HepG2 (cell line): Measurements from ENCODE around the gene SLC25A11. TPM values are rescaled to one million over a fixed set of nuclear protein-coding genes. Genes with fewer than 3 reads are reported as not detected.

Experiments used
- DRAP1 ChIP-seq: IDR thresholded peaks from 2 replicates; pipeline ENCODE4 v1.6.1; 2016; ENCODE audit warnings: missing genetic modification reagents, missing compliant biosample characterization
- GMEB2 ChIP-seq: IDR thresholded peaks from 2 replicates; pipeline ENCODE4 v1.6.1; 2016; ENCODE audit warnings: missing biosample characterization, missing genetic modification reagents, low read depth
- GTF3A ChIP-seq: sonication (generic); formaldehyde crosslinking; conservative IDR thresholded peaks from 2 replicates; pipeline ENCODE4 v1.4.0; 2020; ENCODE audit warnings: mild to moderate bottlenecking, missing genetic modification reagents
- HDAC1 ChIP-seq: sonication (generic); formaldehyde crosslinking; IDR thresholded peaks from 2 replicates; pipeline ENCODE4 v1.5.1; 2020; ENCODE audit warnings: mild to moderate bottlenecking, missing genetic modification reagents
- HMGA1 ChIP-seq: sonication (generic); formaldehyde crosslinking; conservative IDR thresholded peaks from 2 replicates; pipeline ENCODE4 v1.4.0; 2020; ENCODE audit warnings: missing genetic modification reagents
- HNRNPH1 ChIP-seq: fragments of 200-400 bp; formaldehyde crosslinking; optimal IDR thresholded peaks from 2 replicates; pipeline ENCODE3; 2017; ENCODE audit warnings: mild to moderate bottlenecking, low read depth, low read length
- MATR3 ChIP-seq: sonication (generic); formaldehyde crosslinking; IDR thresholded peaks from 2 replicates; pipeline ENCODE4 v1.4.0; 2020; ENCODE audit warnings: missing genetic modification reagents
- PTBP1 ChIP-seq: fragments of 200-400 bp; formaldehyde crosslinking; IDR thresholded peaks from 2 replicates; pipeline ENCODE4 v1.6.1; 2018; ENCODE audit warnings: low read length, low read depth; ENCODE audit not compliant: poor library complexity, severe bottlenecking
- TCF12 ChIP-seq, 2 experiments: fragments of 450-650 bp in 1 of 2; sonication (generic) in 1 of 2; formaldehyde crosslinking in 1 of 2; IDR thresholded peaks; 2 replicates each; pipeline versions ENCODE4 v1.6.1 to v1.8.0; 2017 to 2022; ENCODE audit warnings: antibody characterized with exemption in 1 of 2, mild to moderate bottlenecking in 1 of 2, missing genetic modification reagents in 1 of 2, moderate library complexity in 1 of 2
- TFE3 ChIP-seq: IDR thresholded peaks from 2 replicates; pipeline ENCODE4 v1.6.1; 2016
- ZNF207 ChIP-seq: fragments of 450-650 bp; IDR thresholded peaks from 2 replicates; pipeline ENCODE4 v1.6.1; 2016; ENCODE audit warnings: antibody characterized with exemption, borderline replicate concordance
- ZNF75D ChIP-seq: sonication (generic); formaldehyde crosslinking; IDR thresholded peaks from 2 replicates; pipeline ENCODE4 v1.8.1; 2023; ENCODE audit warnings: missing genetic modification reagents, mild to moderate bottlenecking, borderline replicate concordance
- ZNF879 ChIP-seq: sonication (generic); formaldehyde crosslinking; IDR thresholded peaks from 2 replicates; pipeline ENCODE4 v1.8.1; 2023; ENCODE audit warnings: missing genetic modification reagents
- polyA plus RNA-seq, 8 experiments: library from polyadenylated mRNA; depleted of rRNA in 3 of 8; stranded (reverse) in 7 of 8; unstranded in 1 of 8; fragments of >200 nt; fragmentation: Illumina TruSeq in 4 of 8; extraction: Trizol in 4 of 8; gene quantifications; 2 replicates each; pipeline versions ENCODE4 v1.2.1 to v1.2.3, GENCODE V29; 2011 to 2016; ENCODE audit warnings: low read depth in 4 of 8, missing spikeins in 1 of 8, mixed read lengths in 1 of 8; ENCODE audit not compliant: insufficient read depth in 1 of 8
- total RNA-seq, 5 experiments: library from RNA; depleted of rRNA; stranded (reverse); fragments of >200 nt; fragmentation: Illumina TruSeq; extraction: Trizol; gene quantifications; 2 replicates each; pipeline ENCODE4 v1.2.3, GENCODE V29; 2016; ENCODE audit warnings: low read depth in 1 of 5
- TF ChIP-seq, protein P1 (sequence below): sonication (generic); formaldehyde crosslinking; IDR thresholded peaks from 2 replicates; pipeline ENCODE4 v1.4.0; 2020; ENCODE audit warnings: mild to moderate bottlenecking, missing genetic modification reagents, borderline replicate concordance
- TF ChIP-seq, protein P2 (sequence below): sonication (generic); formaldehyde crosslinking; IDR thresholded peaks from 2 replicates; pipeline ENCODE4 v1.4.0; 2020; ENCODE audit warnings: low read depth, mild to moderate bottlenecking, missing genetic modification reagents
- TF ChIP-seq, protein P3 (sequence below): sonication (generic); formaldehyde crosslinking; IDR thresholded peaks from 2 replicates; pipeline ENCODE4 v1.4.0; 2020; ENCODE audit warnings: missing genetic modification reagents, mild to moderate bottlenecking, borderline replicate concordance

Gene SLC25A11
- total and polyA plus RNA-seq, 2 of the 13 experiments (the other 11 are each of a cell fraction or from before 2014, with no cell fraction given), result 35.4 to 47.2 TPM

DNA sequence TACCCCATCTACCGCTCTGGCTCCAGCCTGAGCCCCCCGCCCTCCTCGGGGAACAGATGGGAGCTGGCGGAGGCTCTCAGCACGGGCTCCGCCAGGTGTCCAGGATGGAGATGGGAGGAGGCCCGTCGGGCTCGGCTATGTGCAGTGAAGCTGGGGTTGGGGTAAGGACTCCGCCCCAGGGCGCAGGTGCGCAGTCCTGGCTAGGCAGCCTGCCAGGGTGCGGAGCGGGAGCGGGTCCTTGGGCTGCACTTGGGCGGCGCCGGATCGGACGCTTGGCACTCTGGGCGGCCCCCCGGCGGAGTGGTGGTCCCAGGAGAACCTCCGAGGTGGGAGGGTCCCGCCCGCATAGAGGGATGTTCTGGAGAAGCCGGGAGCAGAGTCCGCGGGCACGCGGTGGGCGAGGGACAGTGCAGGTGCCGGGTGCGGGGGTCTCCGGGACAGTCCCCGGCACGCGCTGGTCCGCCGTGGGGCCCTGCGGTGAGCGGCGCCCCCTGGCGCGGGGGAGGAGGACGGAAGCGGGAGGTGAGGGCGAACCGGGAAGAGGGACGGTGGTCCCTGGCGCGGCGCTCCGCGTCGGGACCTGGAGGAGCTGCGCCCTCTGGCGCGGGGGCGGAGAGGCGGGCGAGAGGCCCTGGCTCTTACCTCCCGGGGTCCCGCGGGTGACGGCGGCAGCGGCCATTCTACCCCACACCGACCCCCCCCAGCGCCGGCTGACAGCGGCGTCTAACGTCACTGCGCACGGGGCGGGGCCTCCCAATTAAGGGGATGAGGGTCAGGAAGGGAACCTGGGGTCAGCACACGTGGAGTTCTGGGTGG, 47.3 kb upstream of the SLC25A11 start, which contains the start of gene CAMTA2 (continued):
- TF ChIP-seq, protein P1, sequence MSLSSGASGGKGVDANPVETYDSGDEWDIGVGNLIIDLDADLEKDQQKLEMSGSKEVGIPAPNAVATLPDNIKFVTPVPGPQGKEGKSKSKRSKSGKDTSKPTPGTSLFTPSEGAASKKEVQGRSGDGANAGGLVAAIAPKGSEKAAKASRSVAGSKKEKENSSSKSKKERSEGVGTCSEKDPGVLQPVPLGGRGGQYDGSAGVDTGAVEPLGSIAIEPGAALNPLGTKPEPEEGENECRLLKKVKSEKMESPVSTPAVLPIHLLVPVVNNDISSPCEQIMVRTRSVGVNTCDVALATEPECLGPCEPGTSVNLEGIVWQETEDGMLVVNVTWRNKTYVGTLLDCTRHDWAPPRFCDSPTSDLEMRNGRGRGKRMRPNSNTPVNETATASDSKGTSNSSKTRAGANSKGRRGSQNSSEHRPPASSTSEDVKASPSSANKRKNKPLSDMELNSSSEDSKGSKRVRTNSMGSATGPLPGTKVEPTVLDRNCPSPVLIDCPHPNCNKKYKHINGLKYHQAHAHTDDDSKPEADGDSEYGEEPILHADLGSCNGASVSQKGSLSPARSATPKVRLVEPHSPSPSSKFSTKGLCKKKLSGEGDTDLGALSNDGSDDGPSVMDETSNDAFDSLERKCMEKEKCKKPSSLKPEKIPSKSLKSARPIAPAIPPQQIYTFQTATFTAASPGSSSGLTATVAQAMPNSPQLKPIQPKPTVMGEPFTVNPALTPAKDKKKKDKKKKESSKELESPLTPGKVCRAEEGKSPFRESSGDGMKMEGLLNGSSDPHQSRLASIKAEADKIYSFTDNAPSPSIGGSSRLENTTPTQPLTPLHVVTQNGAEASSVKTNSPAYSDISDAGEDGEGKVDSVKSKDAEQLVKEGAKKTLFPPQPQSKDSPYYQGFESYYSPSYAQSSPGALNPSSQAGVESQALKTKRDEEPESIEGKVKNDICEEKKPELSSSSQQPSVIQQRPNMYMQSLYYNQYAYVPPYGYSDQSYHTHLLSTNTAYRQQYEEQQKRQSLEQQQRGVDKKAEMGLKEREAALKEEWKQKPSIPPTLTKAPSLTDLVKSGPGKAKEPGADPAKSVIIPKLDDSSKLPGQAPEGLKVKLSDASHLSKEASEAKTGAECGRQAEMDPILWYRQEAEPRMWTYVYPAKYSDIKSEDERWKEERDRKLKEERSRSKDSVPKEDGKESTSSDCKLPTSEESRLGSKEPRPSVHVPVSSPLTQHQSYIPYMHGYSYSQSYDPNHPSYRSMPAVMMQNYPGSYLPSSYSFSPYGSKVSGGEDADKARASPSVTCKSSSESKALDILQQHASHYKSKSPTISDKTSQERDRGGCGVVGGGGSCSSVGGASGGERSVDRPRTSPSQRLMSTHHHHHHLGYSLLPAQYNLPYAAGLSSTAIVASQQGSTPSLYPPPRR (CRISPR knock-in tag), result no peak
- TF ChIP-seq HNRNPH1 (peak; percentile 72), GTF3A (CRISPR knock-in tag) (no peak), GMEB2 (CRISPR knock-in tag) (peak; percentile 88), TFE3 (CRISPR knock-in tag) (no peak), HMGA1 (no peak), MATR3 (CRISPR knock-in tag) (no peak), DRAP1 (CRISPR knock-in tag) (peak; percentile 64; the same call in 1 of the 2 replicates), HDAC1 (CRISPR knock-in tag) (peak; percentile 92), ZNF879 (CRISPR knock-in tag) (0 out of 2 replicates have a peak, but pooled peaks have one; percentile 37), ZNF75D (CRISPR knock-in tag) (no peak), TCF12 (IDR thresholded peaks at IDR 0.05) (no peak), TCF12 (CRISPR knock-in tag; IDR thresholded peaks at IDR 0.05) (no peak), ZNF207 (no peak), PTBP1 (peak; percentile 50)
- TF ChIP-seq, protein P2, sequence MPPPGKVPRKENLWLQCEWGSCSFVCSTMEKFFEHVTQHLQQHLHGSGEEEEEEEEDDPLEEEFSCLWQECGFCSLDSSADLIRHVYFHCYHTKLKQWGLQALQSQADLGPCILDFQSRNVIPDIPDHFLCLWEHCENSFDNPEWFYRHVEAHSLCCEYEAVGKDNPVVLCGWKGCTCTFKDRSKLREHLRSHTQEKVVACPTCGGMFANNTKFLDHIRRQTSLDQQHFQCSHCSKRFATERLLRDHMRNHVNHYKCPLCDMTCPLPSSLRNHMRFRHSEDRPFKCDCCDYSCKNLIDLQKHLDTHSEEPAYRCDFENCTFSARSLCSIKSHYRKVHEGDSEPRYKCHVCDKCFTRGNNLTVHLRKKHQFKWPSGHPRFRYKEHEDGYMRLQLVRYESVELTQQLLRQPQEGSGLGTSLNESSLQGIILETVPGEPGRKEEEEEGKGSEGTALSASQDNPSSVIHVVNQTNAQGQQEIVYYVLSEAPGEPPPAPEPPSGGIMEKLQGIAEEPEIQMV (CRISPR knock-in tag), result no peak; the same call in 1 of the 2 replicates
- TF ChIP-seq, protein P3, sequence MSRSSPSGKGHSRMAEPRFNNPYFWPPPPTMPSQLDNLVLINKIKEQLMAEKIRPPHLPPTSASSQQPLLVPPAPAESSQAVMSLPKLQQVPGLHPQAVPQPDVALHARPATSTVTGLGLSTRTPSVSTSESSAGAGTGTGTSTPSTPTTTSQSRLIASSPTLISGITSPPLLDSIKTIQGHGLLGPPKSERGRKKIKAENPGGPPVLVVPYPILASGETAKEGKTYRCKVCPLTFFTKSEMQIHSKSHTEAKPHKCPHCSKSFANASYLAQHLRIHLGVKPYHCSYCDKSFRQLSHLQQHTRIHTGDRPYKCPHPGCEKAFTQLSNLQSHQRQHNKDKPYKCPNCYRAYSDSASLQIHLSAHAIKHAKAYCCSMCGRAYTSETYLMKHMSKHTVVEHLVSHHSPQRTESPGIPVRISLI (CRISPR knock-in tag), result no peak; the same call in 1 of the 2 replicates
